WERI-Rb-1 (cell line): ENCODE results near the gene CCR4.
"Not testable (repeated sequence)": the region's sequence is repeated elsewhere in the genome, so short reads cannot be mapped to it uniquely, and the experiment has no call there.

Experiments used
- DNase-seq: peaks from one replicate; pipeline ENCODE4 v3.0.0-alpha.2; 2020
- H3K27ac ChIP-seq: fragments of 250-450 bp; sonication (Bioruptor Pico); 2 replicates; pipeline ENCODE4 v1.5.1; 2020; ENCODE audit warnings: mild to moderate bottlenecking, moderate library complexity
- H3K27me3 ChIP-seq: fragments of 250-450 bp; sonication (Bioruptor Pico); 2 replicates; pipeline ENCODE4 v1.5.1; 2021; ENCODE audit warnings: mild to moderate bottlenecking, low read depth, moderate library complexity; ENCODE audit not compliant: insufficient read depth, severe bottlenecking
- H3K36me3 ChIP-seq: fragments of 250-450 bp; sonication (Bioruptor Pico); 2 replicates; pipeline ENCODE4 v1.5.1; 2020; ENCODE audit warnings: mild to moderate bottlenecking, moderate library complexity
- H3K4me3 ChIP-seq: 2 replicates; pipeline ENCODE4 v1.5.1; 2011; ENCODE audit warnings: low read depth, mild to moderate bottlenecking, control low read depth, low read length
- H3K9me3 ChIP-seq: fragments of 250-450 bp; sonication (Bioruptor Pico); 2 replicates; pipeline ENCODE4 v1.5.1; 2021; ENCODE audit warnings: mild to moderate bottlenecking, moderate library complexity; ENCODE audit not compliant: severe bottlenecking
- CTCF ChIP-seq: IDR thresholded peaks from 2 replicates; pipeline ENCODE4 v1.5.1; 2011; ENCODE audit warnings: low read depth, mild to moderate bottlenecking, control low read depth, inconsistent platforms, low read length

The CCR4 gene

GRCh38 chr3:32983124-32983523 lies 31.7 kb downstream of the CCR4 start:
- Histone ChIP-seq H3K36me3 (no peaks in the 10 kb centered on the region), H3K27me3 (no peaks in the 10 kb centered on the region), H3K9me3 (no peaks in the 10 kb centered on the region), H3K27ac (no peak overlapping the region), H3K4me3 (no peak overlapping the region)
- no peak for DNase-seq
- TF ChIP-seq CTCF: no peak

- not testable (repeated sequence) for H3K27me3 ChIP-seq, H3K4me3 ChIP-seq, H3K36me3 ChIP-seq, H3K27ac ChIP-seq, DNase-seq, H3K9me3 ChIP-seq
Measured at GRCh38 chr3:32984918-32985317, 33.5 kb downstream of the CCR4 start.

- no peak for DNase-seq
- H3K27ac ChIP-seq: no peak overlapping the region
- no peaks in the 10 kb centered on the region for H3K9me3 ChIP-seq
- no peaks in the 10 kb centered on the region for H3K27me3 ChIP-seq
- TF ChIP-seq CTCF: no peak
- no peaks in the 10 kb centered on the region for H3K36me3 ChIP-seq
- H3K4me3 ChIP-seq: no peak overlapping the region
Measured at GRCh38 chr3:32989171-32989570, 37.7 kb downstream of the CCR4 start.

- no peaks in the 10 kb centered on the region for H3K27me3 ChIP-seq
- H3K27ac ChIP-seq: no peak overlapping the region
- no peaks in the 10 kb centered on the region for H3K36me3 ChIP-seq
- no peaks in the 10 kb centered on the region for H3K9me3 ChIP-seq
- H3K4me3 ChIP-seq: no peak overlapping the region
- no peak for DNase-seq
- no peak for TF ChIP-seq CTCF
Measured at GRCh38 chr3:32990116-32990515, 38.7 kb downstream of the CCR4 start.

- Histone ChIP-seq H3K27ac (no peak overlapping the region), H3K27me3 (no peaks in the 10 kb centered on the region), H3K9me3 (no peaks in the 10 kb centered on the region), H3K36me3 (no peaks in the 10 kb centered on the region), H3K4me3 (no peak overlapping the region)
- no peak for TF ChIP-seq CTCF
- no peak for DNase-seq
Measured at GRCh38 chr3:32991781-32992180, 40.3 kb downstream of the CCR4 start.

GRCh38 chr3:32992310-32992686 lies 40.9 kb downstream of the CCR4 start:
- DNase-seq: no peak
- Histone ChIP-seq H3K36me3 (no peaks in the 10 kb centered on the region), H3K27ac (no peak overlapping the region), H3K27me3 (no peaks in the 10 kb centered on the region), H3K4me3 (no peak overlapping the region), H3K9me3 (no peaks in the 10 kb centered on the region)
- TF ChIP-seq CTCF: no peak
